Karpas-422 (cell line): ENCODE measurements around the gene DLGAP5. TPM values are rescaled to one million over a fixed set of nuclear protein-coding genes. Genes with fewer than 3 reads are reported as not detected.

Experiments used
- DNase-seq: peaks from one replicate; pipeline ENCODE4 v3.0.0-alpha.2; 2015
- H2AFZ ChIP-seq: fragments of 200-600 bp; sonication (generic); 2 replicates; pipeline ENCODE4 v1.6.1; 2014; ENCODE audit warnings: antibody characterized with exemption, low read length, mixed read lengths
- H3K27ac ChIP-seq: fragments of 200-600 bp; sonication (generic); 2 replicates; pipeline ENCODE4 v1.5.1; 2014; ENCODE audit warnings: mild to moderate bottlenecking, low read length, moderate library complexity
- H3K27me3 ChIP-seq: fragments of 200-600 bp; sonication (generic); 2 replicates; pipeline ENCODE4 v1.6.1; 2014; ENCODE audit warnings: low read length, mixed read lengths
- H3K36me3 ChIP-seq: fragments of 200-600 bp; sonication (generic); 2 replicates; pipeline ENCODE4 v1.6.1; 2014; ENCODE audit warnings: low read length, mixed read lengths; ENCODE audit not compliant: insufficient read depth
- H3K4me1 ChIP-seq: fragments of 200-600 bp; sonication (generic); 2 replicates; pipeline ENCODE4 v1.6.1; 2014; ENCODE audit warnings: mild to moderate bottlenecking, low read length, mixed read lengths
- H3K4me2 ChIP-seq: fragments of 200-600 bp; sonication (generic); 2 replicates; pipeline ENCODE4 v1.6.1; 2014; ENCODE audit warnings: low read length, low read depth, mild to moderate bottlenecking; ENCODE audit not compliant: poor library complexity, severe bottlenecking
- H3K4me3 ChIP-seq: fragments of 200-600 bp; sonication (generic); 2 replicates; pipeline ENCODE4 v1.5.1; 2014; ENCODE audit warnings: mild to moderate bottlenecking, antibody characterized with exemption, low read length, mixed read lengths
- H3K79me2 ChIP-seq: fragments of 200-600 bp; sonication (generic); 2 replicates; pipeline ENCODE4 v1.6.1; 2014; ENCODE audit warnings: mild to moderate bottlenecking, low read length, mixed read lengths
- H3K9ac ChIP-seq: fragments of 200-600 bp; sonication (generic); 2 replicates; pipeline ENCODE4 v1.6.0; 2014; ENCODE audit warnings: low read length
- H3K9me2 ChIP-seq: fragments of 200-600 bp; sonication (generic), shearing (Covaris generic); replicated peaks from 2 replicates; pipeline ENCODE4 v1.6.0; 2014; ENCODE audit warnings: mild to moderate bottlenecking, low read length, moderate library complexity; ENCODE audit not compliant: insufficient read depth
- H3K9me3 ChIP-seq: fragments of 300-700, 200-600 bp; sonication (generic); 2 replicates; pipeline ENCODE4 v1.6.1; 2014; ENCODE audit warnings: low read length, mixed read lengths
- H4K20me1 ChIP-seq: fragments of 200-600 bp; sonication (generic); 2 replicates; pipeline ENCODE4 v1.6.1; 2014; ENCODE audit warnings: mild to moderate bottlenecking, antibody characterized with exemption, low read length, low read depth; ENCODE audit not compliant: insufficient read depth
- total RNA-seq: library from RNA; depleted of rRNA; stranded (reverse); fragments of >200 nt; shearing (Covaris generic); gene quantifications from 2 replicates; pipeline ENCODE4 v1.2.3, GENCODE V29; 2014; ENCODE audit warnings: low replicate concordance

Gene DLGAP5
- total RNA-seq, 1 experiment from 2014 or later, result 42.4 TPM

- H3K79me2 ChIP-seq, result no peaks in the 10 kb centered on the region
- no peaks in the 10 kb centered on the region for H3K9me2 ChIP-seq
- 0 out of 2 replicates have a peak, but pooled peaks cover 3% of the 10 kb centered on the region for H3K27me3 ChIP-seq
- H3K4me3 ChIP-seq, result no peak overlapping the region
- H3K9me3 ChIP-seq, result no peaks in the 10 kb centered on the region
- H2AFZ ChIP-seq, result no peak overlapping the region
- no peak overlapping the region for H3K27ac ChIP-seq
- H4K20me1 ChIP-seq, result peaks cover 14% of the 10 kb centered on the region; the same call in 1 of the 2 replicates
- H3K36me3 ChIP-seq, result no peaks in the 10 kb centered on the region
- peaks cover 42% of the 10 kb centered on the region for H3K4me1 ChIP-seq
- no peak overlapping the region for H3K4me2 ChIP-seq
- no peak overlapping the region for H3K9ac ChIP-seq
- no peak for DNase-seq
These were observed 73.5 kb downstream of the DLGAP5 start for GRCh38 chr14:55117803-55118441.

DNA sequence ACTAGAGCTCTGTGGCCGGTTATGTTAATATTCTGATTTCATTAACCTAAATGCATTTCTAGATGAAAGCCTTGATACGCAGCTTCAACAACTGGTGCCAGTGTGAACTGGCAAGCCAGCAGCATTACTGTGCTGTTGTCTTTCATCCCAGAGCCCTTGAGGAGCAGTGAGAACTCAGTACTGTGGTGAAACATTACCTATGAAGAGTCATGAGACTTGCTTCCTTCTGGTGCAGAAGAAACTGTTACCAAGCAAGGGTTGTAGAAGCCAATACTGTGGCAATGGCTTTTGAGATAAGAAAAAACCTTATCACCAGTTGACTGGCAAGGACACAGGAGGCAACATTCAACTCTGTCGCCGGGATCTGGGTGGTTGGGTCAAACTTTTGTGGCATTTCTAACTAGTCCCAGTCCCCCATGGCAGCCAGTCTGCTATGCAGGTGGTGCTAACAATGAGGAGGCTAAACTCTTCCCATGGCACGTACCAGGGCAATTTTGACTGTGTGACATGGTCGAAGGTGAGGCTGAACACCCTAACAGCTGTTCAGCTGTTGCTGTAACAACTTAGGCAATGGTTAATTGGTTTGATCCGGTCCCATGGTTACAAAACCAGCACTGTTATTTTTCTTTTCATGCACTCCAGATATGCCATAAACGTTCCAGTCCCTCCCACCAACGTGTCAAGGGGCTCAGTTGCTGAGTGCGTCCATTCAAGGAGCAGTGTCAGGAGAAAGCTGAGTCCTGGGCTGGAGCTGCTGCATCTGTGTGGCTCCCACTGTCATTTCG lies 74.9 kb downstream of the DLGAP5 start:
- Histone ChIP-seq H3K27ac (peak overlapping the region; percentile 9; the same call in 1 of the 2 replicates), H3K9me3 (no peaks in the 10 kb centered on the region), H3K27me3 (0 out of 2 replicates have a peak, but pooled peaks cover 3% of the 10 kb centered on the region), H3K4me3 (no peak overlapping the region; the same call in 1 of the 2 replicates), H3K9ac (no peak overlapping the region), H3K36me3 (no peaks in the 10 kb centered on the region), H3K79me2 (no peaks in the 10 kb centered on the region), H3K4me2 (peak overlapping the region; percentile 59), H3K9me2 (no peaks in the 10 kb centered on the region), H2AFZ (no peak overlapping the region), H3K4me1 (peaks cover 42% of the 10 kb centered on the region), H4K20me1 (peaks cover 14% of the 10 kb centered on the region; the same call in 1 of the 2 replicates)
- no peak for DNase-seq

- Histone ChIP-seq H3K27me3 (0 out of 2 replicates have a peak, but pooled peaks cover 3% of the 10 kb centered on the region), H3K27ac (peak overlapping the region; percentile 9; the same call in 1 of the 2 replicates), H3K9me2 (no peaks in the 10 kb centered on the region), H3K4me2 (peak overlapping the region; percentile 59), H3K9me3 (no peaks in the 10 kb centered on the region), H3K4me1 (peaks cover 42% of the 10 kb centered on the region), H4K20me1 (peaks cover 14% of the 10 kb centered on the region; the same call in 1 of the 2 replicates), H3K36me3 (no peaks in the 10 kb centered on the region), H3K79me2 (no peaks in the 10 kb centered on the region), H2AFZ (no peak overlapping the region), H3K4me3 (no peak overlapping the region; the same call in 1 of the 2 replicates), H3K9ac (no peak overlapping the region)
- DNase-seq, result peak; percentile 91
These were observed 75.5 kb downstream of the DLGAP5 start for GRCh38 chr14:55115861-55116245.

DNA sequence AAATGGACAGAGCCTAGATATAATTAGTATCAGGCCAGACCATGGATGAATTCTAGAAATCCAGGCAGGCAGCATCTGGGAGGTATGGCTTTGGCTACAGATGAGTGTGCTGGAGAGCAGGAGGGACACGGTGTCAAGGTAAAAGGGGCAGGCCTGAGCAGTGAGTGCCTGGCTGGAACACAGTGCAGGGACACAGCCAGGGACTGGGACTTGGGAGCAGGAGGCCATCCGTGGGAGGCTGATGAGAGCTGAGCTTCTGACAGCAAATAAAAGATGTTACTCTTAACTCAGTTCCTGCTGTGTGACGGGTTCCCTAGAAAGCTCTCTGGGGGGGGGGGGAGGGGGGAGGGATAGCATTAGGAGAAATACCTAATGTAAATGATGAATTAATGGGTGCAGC lies 75.9 kb downstream of the DLGAP5 start:
- H3K9me3 ChIP-seq, result no peaks in the 10 kb centered on the region
- no peaks in the 10 kb centered on the region for H3K36me3 ChIP-seq
- no peak overlapping the region for H3K27ac ChIP-seq
- peaks cover 14% of the 10 kb centered on the region; the same call in 1 of the 2 replicates for H4K20me1 ChIP-seq
- H3K4me3 ChIP-seq, result peak overlapping the region; percentile 31; the same call in 1 of the 2 replicates
- no peaks in the 10 kb centered on the region for H3K79me2 ChIP-seq
- DNase-seq, result no peak
- H3K4me1 ChIP-seq, result peaks cover 42% of the 10 kb centered on the region
- no peak overlapping the region; the same call in 1 of the 2 replicates for H3K9ac ChIP-seq
- H3K27me3 ChIP-seq, result 0 out of 2 replicates have a peak, but pooled peaks cover 3% of the 10 kb centered on the region
- H3K4me2 ChIP-seq, result peak overlapping the region; percentile 59
- H2AFZ ChIP-seq, result no peak overlapping the region
- H3K9me2 ChIP-seq, result no peaks in the 10 kb centered on the region

DNA sequence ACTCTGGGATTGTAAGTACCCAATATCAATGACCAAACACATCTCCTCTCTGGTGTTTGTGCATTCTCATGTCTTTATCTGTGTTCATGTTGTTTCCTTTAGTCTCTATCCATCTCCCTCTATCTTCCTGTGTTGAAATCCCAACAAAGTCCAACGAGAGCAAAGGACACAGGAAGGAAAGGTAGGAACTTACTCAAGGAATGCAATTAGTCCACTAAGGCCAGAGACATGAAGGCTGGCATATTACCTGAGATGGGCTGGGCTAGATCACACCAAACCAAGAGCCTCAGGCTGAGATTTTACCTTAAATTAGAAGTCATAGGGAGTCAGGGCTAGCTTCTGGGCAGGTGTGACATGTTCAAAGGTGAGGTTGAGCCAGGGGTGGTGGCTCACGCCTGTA lies 76.7 kb downstream of the DLGAP5 start:
- Histone ChIP-seq H2AFZ (no peak overlapping the region), H3K79me2 (no peaks in the 10 kb centered on the region), H3K36me3 (no peaks in the 10 kb centered on the region), H3K27me3 (0 out of 2 replicates have a peak, but pooled peaks cover 3% of the 10 kb centered on the region), H3K4me3 (no peak overlapping the region), H3K4me2 (no peak overlapping the region), H3K4me1 (peaks cover 42% of the 10 kb centered on the region), H3K9me3 (no peaks in the 10 kb centered on the region), H4K20me1 (peaks cover 14% of the 10 kb centered on the region; the same call in 1 of the 2 replicates), H3K9ac (no peak overlapping the region), H3K27ac (no peak overlapping the region), H3K9me2 (no peaks in the 10 kb centered on the region)
- DNase-seq, result no peak

- Histone ChIP-seq H3K79me2 (no peaks in the 10 kb centered on the region), H2AFZ (no peak overlapping the region), H3K9me3 (no peaks in the 10 kb centered on the region), H3K4me2 (no peak overlapping the region), H3K4me1 (peaks cover 24% of the 10 kb centered on the region), H3K27ac (no peak overlapping the region), H3K36me3 (no peaks in the 10 kb centered on the region), H3K9me2 (no peaks in the 10 kb centered on the region), H3K4me3 (no peak overlapping the region), H4K20me1 (peaks cover 5% of the 10 kb centered on the region; the same call in 1 of the 2 replicates), H3K9ac (no peak overlapping the region), H3K27me3 (0 out of 2 replicates have a peak, but pooled peaks cover 3% of the 10 kb centered on the region)
- DNase-seq, result no peak
These were observed 80.2 kb downstream of the DLGAP5 start for GRCh38 chr14:55111122-55111708.

- H3K27me3 ChIP-seq, result 0 out of 2 replicates have a peak, but pooled peaks cover 3% of the 10 kb centered on the region
- no peak overlapping the region for H3K9ac ChIP-seq
- H3K9me2 ChIP-seq, result no peaks in the 10 kb centered on the region
- no peaks in the 10 kb centered on the region for H3K36me3 ChIP-seq
- H3K9me3 ChIP-seq, result no peaks in the 10 kb centered on the region
- H3K4me1 ChIP-seq, result peaks cover 10% of the 10 kb centered on the region
- H2AFZ ChIP-seq, result no peak overlapping the region
- H3K79me2 ChIP-seq, result no peaks in the 10 kb centered on the region
- no peak overlapping the region for H3K4me3 ChIP-seq
- no peak overlapping the region for H3K4me2 ChIP-seq
- H3K27ac ChIP-seq, result no peak overlapping the region
- H4K20me1 ChIP-seq, result no peaks in the 10 kb centered on the region
- no peak for DNase-seq
These were observed 81.5 kb downstream of the DLGAP5 start for GRCh38 chr14:55109836-55110235.
